Measurements from ENCODE around the gene TMEM8B.

Gene TMEM8B

GRCh38 chr9:35836595-35836994 lies 7.6 kb downstream of the TMEM8B start:
- DNase-seq: no peak

- DNase-seq: no peak
These were observed 10.9 kb downstream of the TMEM8B start for GRCh38 chr9:35839926-35840325.

- no peak for DNase-seq
These were observed 12.0 kb downstream of the TMEM8B start for GRCh38 chr9:35840881-35841644.

GRCh38 chr9:35841645-35841900 lies 12.5 kb downstream of the TMEM8B start:
- no peak for DNase-seq

GRCh38 chr9:35842020-35842745 lies 13.2 kb downstream of the TMEM8B start:
- DNase-seq: no peak

GRCh38 chr9:35842795-35843194 lies 13.8 kb downstream of the TMEM8B start:
- no peak for DNase-seq

GRCh38 chr9:35844628-35845270 lies 15.7 kb downstream of the TMEM8B start:
- peak in 12 of 56 donors; percentile 3 to 64 (median 19) for DNase-seq

- DNase-seq: no peak
These were observed 17.1 kb downstream of the TMEM8B start for GRCh38 chr9:35845824-35846771.

- peak in 23 of 56 donors; percentile 9 to 69 (median 22) for DNase-seq
These were observed 19.0 kb downstream of the TMEM8B start for GRCh38 chr9:35847792-35848572.

- DNase-seq: no peak
These were observed 23.3 kb downstream of the TMEM8B start for GRCh38 chr9:35852267-35852815.

GRCh38 chr9:35852876-35853865 lies 24.1 kb downstream of the TMEM8B start:
- no peak for DNase-seq

GRCh38 chr9:35854091-35854762 lies 25.2 kb downstream of the TMEM8B start:
- no peak for DNase-seq

- DNase-seq: no peak
These were observed 27.2 kb downstream of the TMEM8B start for GRCh38 chr9:35856206-35856605.

- DNase-seq: no peak
These were observed 27.9 kb downstream of the TMEM8B start for GRCh38 chr9:35856882-35857281.

- DNase-seq: no peak
These were observed 29.4 kb downstream of the TMEM8B start for GRCh38 chr9:35858458-35858857.

GRCh38 chr9:35859310-35859989 lies 30.4 kb downstream of the TMEM8B start:
- peak in 15 of 56 donors; percentile 6 to 45 (median 23) for DNase-seq

GRCh38 chr9:35859990-35860339 lies 30.9 kb downstream of the TMEM8B start:
- DNase-seq: no peak

Measured in amygdala (tissue), 56 donors.